Glutamatergic neuron (in vitro differentiated cells): Measurements from ENCODE around the gene TCEA2. TPM values are rescaled to one million over a fixed set of nuclear protein-coding genes. Genes with fewer than 3 reads are reported as not detected.

Experiments
- DNase-seq: peaks from one replicate; pipeline ENCODE4 v3.0.0; 2022
- H3K27ac Mint-ChIP-seq: one replicate; pipeline ENCODE4 v1.8.0; 2020; ENCODE audit warnings: mild to moderate bottlenecking, mixed read lengths, inconsistent platforms; ENCODE audit not compliant: unreplicated experiment
- H3K27me3 Mint-ChIP-seq: one replicate; pipeline ENCODE4 v1.8.0; 2020; ENCODE audit warnings: mild to moderate bottlenecking, moderate library complexity, mixed read lengths, inconsistent platforms; ENCODE audit not compliant: unreplicated experiment
- H3K36me3 Mint-ChIP-seq: one replicate; pipeline ENCODE4 v1.8.0; 2020; ENCODE audit warnings: mild to moderate bottlenecking, mixed read lengths, inconsistent platforms; ENCODE audit not compliant: unreplicated experiment
- H3K4me1 Mint-ChIP-seq: one replicate; pipeline ENCODE4 v1.8.0; 2020; ENCODE audit warnings: mild to moderate bottlenecking, low read depth, mixed read lengths, inconsistent platforms; ENCODE audit not compliant: unreplicated experiment
- H3K4me3 Mint-ChIP-seq: one replicate; pipeline ENCODE4 v1.8.0; 2020; ENCODE audit warnings: mild to moderate bottlenecking, mixed read lengths, inconsistent platforms; ENCODE audit not compliant: unreplicated experiment
- H3K9me3 Mint-ChIP-seq: one replicate; pipeline ENCODE4 v1.8.0; 2020; ENCODE audit warnings: mild to moderate bottlenecking, moderate library complexity, mixed read lengths, inconsistent platforms; ENCODE audit not compliant: unreplicated experiment
- CTCF ChIP-seq: fragments of 200-600 bp; sonication (generic); IDR thresholded peaks from one replicate; pipeline ENCODE4 v1.5.0; 2021; ENCODE audit not compliant: partially characterized antibody, unreplicated experiment
- total RNA-seq: library from RNA; stranded (reverse); fragmentation: NEBNext Ultra II Directional; extraction: Animal tissue kit (Norgen Biotek cat#: 25700); gene quantifications from one replicate; pipeline ENCODE4 v1.2.1, GENCODE V29; 2021; ENCODE audit not compliant: unreplicated experiment

The TCEA2 gene
- total RNA-seq, 1 donor from 2014 or later: 102 TPM

- H3K36me3 Mint-ChIP-seq: no peaks in the 10 kb centered on the region
- peaks cover 9% of the 10 kb centered on the region for H3K9me3 Mint-ChIP-seq
- peaks cover 21% of the 10 kb centered on the region for H3K27me3 Mint-ChIP-seq
- no peak for TF ChIP-seq CTCF
- H3K4me3 Mint-ChIP-seq: no peak overlapping the region
- no peak overlapping the region for H3K27ac Mint-ChIP-seq
- peaks cover 19% of the 10 kb centered on the region for H3K4me1 Mint-ChIP-seq
- no peak for DNase-seq
Observed at GRCh38 chr20:64041781-64042053, 21.3 kb upstream of the TCEA2 start.

GRCh38 chr20:64042054-64042781 lies 20.8 kb upstream of the TCEA2 start:
- Mint-ChIP-seq H3K4me3 (no peak overlapping the region), H3K4me1 (peaks cover 17% of the 10 kb centered on the region), H3K27ac (no peak overlapping the region), H3K36me3 (no peaks in the 10 kb centered on the region), H3K27me3 (peaks cover 24% of the 10 kb centered on the region), H3K9me3 (peaks cover 9% of the 10 kb centered on the region)
- no peak for TF ChIP-seq CTCF
- no peak for DNase-seq

- peaks cover 21% of the 10 kb centered on the region for H3K27me3 Mint-ChIP-seq
- no peak for TF ChIP-seq CTCF
- H3K4me1 Mint-ChIP-seq: peaks cover 15% of the 10 kb centered on the region
Observed at GRCh38 chr20:64043768-64044167, 19.2 kb upstream of the TCEA2 start.

GRCh38 chr20:64044484-64045247 lies 18.3 kb upstream of the TCEA2 start:
- Mint-ChIP-seq H3K36me3 (no peaks in the 10 kb centered on the region), H3K4me1 (peaks cover 15% of the 10 kb centered on the region), H3K27me3 (peaks cover 21% of the 10 kb centered on the region), H3K9me3 (peaks cover 7% of the 10 kb centered on the region), H3K4me3 (no peak overlapping the region), H3K27ac (no peak overlapping the region)
- no peak for DNase-seq
- no peak for TF ChIP-seq CTCF

More at GRCh38 chr20:64043768-64044167, 19.2 kb upstream of the TCEA2 start:
- Mint-ChIP-seq H3K27ac (no peak overlapping the region), H3K36me3 (no peaks in the 10 kb centered on the region), H3K4me3 (no peak overlapping the region), H3K9me3 (peaks cover 7% of the 10 kb centered on the region)
- DNase-seq: no peak
